GM13976 (cell line): ENCODE measurements around the gene IFNA1.
"Not testable (repeated sequence)": the region's sequence is repeated elsewhere in the genome, so short reads cannot be mapped to it uniquely, and the experiment has no call there.

Experiments
- DNase-seq: peaks from one replicate; pipeline ENCODE4 v3.0.0; 2012; ENCODE audit warnings: low spot score
- in situ Hi-C: fragments of 300-500 bp; cut with MboI; formaldehyde crosslinking; loops from one replicate; pipeline ENCODE4 v1.12.0; 2022; ENCODE audit warnings: low sequenced_read_pairs, mixed read lengths, inconsistent platforms; ENCODE audit not compliant: unreplicated experiment
- TF ChIP-seq, protein P1 (sequence below): IDR thresholded peaks from 2 replicates; pipeline ENCODE4 v1.5.1; 2012; ENCODE audit warnings: borderline replicate concordance, mild to moderate bottlenecking; ENCODE audit not compliant: insufficient read depth; ENCODE audit errors: extremely low read depth, missing control alignments, control extremely low read depth

IFNA1 gene

DNA sequence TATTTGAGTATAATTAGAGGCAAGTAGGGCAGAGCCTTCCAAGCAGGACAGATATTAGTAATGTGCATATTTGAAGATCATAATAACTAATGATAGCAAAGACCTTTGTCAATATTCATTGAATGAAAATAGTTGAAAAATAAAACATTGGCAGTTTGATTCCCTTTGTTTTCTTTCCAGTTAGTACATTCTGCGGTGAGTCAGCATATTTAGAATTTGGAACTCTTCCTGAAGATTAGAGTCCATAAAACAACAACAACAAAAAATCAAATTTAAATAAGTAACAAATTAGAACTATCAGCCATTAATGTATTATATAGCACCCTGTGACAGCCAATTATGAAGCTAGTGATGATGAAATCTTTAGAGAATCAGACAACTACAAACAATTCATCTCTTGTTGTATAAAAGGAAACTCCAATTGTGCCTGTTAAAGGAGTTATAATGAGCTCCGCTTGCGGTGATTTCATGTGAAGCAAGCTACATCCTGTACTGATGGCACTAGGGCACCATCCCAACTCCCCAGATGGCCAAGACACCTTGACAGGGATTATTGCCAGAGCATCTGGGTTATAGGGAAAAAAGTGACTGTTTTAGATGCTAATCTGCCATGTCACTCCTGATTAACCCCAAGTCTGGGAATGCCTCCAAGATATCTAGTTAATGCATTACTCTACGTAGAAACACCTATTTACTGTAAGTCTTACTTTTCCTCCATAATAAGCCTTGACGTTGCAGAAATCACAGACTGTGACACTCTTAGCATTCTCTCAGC, 24.6 kb upstream of the IFNA1 start:
- TF ChIP-seq, protein P1, sequence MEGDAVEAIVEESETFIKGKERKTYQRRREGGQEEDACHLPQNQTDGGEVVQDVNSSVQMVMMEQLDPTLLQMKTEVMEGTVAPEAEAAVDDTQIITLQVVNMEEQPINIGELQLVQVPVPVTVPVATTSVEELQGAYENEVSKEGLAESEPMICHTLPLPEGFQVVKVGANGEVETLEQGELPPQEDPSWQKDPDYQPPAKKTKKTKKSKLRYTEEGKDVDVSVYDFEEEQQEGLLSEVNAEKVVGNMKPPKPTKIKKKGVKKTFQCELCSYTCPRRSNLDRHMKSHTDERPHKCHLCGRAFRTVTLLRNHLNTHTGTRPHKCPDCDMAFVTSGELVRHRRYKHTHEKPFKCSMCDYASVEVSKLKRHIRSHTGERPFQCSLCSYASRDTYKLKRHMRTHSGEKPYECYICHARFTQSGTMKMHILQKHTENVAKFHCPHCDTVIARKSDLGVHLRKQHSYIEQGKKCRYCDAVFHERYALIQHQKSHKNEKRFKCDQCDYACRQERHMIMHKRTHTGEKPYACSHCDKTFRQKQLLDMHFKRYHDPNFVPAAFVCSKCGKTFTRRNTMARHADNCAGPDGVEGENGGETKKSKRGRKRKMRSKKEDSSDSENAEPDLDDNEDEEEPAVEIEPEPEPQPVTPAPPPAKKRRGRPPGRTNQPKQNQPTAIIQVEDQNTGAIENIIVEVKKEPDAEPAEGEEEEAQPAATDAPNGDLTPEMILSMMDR, result no peak
- DNase-seq, result no peak
- in situ Hi-C loops, result no loop called here

DNA sequence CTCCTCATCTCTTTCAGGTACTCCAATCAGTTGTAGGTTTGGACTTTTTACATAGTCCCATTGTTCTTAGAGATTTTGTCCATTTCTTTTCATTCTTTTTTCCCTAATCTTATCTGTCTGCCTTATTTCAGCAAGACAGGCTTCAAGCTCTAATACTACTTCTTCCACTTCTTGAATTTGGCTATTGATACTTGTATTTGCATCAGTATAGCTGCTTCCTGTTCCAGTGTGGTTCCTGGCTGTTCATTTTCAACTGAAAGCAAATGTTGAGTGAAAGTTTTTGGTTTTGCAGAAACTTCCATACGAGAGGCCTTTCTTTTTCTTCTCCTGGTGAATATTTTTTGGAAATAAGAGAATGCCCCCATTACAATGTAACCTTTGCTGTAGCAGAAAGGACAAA, 12.0 kb upstream of the IFNA1 start:
- DNase-seq, result no peak
- in situ Hi-C loops, result no loop called here
- TF ChIP-seq, protein P1, result no peak

DNA sequence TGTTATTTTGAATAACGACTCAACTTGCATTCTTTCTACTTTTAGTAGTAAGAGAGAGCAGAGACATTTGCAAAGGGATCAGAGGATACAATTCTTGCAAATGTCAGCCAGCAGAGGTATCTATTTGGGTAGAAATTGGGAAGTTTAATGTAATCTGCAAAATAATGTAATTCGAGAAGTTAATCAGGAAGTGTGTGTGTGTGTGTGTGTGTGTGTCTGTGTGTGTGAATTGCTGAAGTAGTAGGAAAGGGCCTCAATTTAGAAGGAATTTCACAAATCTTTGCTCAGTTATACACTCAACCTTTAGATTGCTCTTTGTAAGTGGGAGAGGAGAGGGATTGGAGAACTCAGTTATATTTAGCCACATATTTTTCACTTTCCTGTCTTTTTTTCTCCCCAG, 11.0 kb upstream of the IFNA1 start:
- TF ChIP-seq, protein P1, result no peak
- in situ Hi-C loops, result no loop called here
- no peak for DNase-seq

DNA sequence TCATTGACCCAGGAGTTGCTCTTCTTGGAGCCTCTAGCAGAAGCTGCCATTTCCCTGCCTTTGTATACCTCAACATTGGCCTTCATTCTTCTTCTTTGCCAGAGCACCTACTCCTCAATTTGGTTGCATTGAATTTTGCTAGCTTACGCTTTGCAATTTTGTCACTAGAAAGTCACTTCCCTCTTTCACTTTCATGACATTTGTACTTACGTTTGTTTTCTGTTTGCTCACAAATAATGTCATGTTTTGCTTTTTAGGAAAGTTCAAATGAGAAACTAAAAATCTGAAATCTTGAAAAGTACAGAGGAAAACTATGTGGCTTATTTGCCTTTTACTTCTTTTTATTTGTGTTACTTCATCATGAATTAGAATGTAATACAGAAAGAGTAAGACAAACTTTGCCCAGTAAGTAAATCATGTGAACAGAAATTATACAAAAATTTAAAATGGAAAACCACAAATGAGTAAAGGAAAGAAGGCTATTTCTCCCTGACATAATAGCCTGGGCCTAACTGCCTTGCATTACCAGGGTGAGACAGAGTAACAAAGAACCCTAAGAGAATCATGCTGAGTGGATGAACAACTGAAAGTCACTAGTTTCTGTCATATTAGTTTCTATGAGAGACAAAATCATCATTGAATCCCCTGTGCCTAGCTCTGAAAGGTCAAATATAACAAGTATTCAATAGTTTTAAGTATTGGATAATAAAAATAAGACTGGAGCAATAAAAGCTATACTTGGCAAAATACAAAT, 7.4 kb upstream of the IFNA1 start:
- in situ Hi-C loops, result no loop called here
- TF ChIP-seq, protein P1, result no peak
- no peak for DNase-seq

DNA sequence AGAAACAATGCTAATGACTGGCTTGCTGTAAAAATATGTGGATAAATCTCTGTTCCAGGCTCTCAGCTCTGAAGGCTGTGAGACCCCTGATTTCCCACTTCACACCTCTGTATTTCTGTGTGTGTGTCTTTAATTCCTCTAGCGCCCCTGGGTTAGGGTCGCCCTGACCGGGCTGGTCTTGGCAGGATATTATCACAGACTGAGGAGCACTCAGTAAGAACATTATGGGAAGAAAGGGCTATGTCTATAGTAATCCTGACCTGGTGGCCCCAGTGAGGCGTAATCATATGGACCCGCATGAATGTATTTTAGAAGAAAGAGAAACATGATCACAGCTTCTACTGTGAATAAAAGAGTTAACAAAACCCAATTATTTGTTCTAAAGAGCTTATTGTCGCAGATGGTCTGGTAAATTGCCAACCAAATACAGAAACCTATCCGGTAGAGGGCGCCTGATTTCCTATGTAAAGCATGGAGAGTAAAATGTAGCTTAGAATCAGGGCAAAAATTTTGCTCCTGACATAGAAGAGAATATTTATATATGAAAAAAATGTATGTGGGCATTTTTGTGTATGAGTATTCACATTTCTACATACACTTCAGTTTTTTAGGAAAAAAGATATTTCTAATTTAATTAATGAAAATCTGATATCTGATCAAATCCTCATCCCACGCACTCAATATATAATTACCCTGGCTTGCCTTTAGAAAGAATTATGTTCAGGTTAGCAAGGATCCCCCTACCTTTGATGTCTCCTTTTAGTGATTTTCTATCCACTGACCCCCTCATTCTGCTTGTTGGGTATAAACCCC, 5.8 kb upstream of the IFNA1 start:
- DNase-seq, result peak; percentile 15
- TF ChIP-seq, protein P1, result peak; percentile 51
- in situ Hi-C loops, result no loop called here

DNA sequence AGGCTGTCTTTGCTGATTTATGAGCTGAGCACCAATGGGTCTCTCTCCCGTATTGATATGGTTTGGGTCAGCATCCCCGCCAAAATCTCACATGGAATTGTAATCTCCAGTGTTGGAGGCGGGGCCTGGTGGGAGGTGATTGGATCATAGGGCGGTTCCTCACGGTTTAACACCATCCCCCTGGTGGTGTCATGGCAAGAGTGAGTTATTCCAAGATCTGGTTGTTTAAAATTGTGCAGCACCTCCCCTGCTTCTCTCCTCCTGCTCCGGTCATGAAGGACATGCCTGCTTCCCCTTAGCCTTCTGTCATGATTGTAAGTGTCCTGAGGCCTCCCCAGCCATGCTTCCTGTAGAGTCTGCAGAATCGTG, 5.2 kb upstream of the IFNA1 start:
- DNase-seq, in situ Hi-C loops: not testable (repeated sequence)
